D721Med (cell line): ENCODE results near the gene ASB17.
"Not testable (repeated sequence)": the region's sequence is repeated elsewhere in the genome, so short reads cannot be mapped to it uniquely, and the experiment has no call there.

Source experiments
- DNase-seq: peaks from one replicate; pipeline ENCODE4 v3.0.0; 2011; ENCODE audit warnings: low spot score; ENCODE audit not compliant: insufficient read length
- FAIRE-seq: peaks from 2 replicates; lab custom pipeline; 2011; peaks lifted over from hg19 to GRCh38; lab: Jason Lieb, UNC
- TF ChIP-seq, protein P1 (sequence below): IDR thresholded peaks from 2 replicates; pipeline ENCODE4 v1.5.1; 2012; ENCODE audit warnings: mild to moderate bottlenecking, control low read depth; ENCODE audit not compliant: insufficient read depth; ENCODE audit errors: missing control alignments

Gene ASB17, protein sequence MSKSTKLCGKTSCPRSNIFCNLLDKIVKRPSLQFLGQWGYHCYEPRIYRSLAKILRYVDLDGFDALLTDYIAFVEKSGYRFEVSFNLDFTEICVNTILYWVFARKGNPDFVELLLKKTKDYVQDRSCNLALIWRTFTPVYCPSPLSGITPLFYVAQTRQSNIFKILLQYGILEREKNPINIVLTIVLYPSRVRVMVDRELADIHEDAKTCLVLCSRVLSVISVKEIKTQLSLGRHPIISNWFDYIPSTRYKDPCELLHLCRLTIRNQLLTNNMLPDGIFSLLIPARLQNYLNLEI

DNA sequence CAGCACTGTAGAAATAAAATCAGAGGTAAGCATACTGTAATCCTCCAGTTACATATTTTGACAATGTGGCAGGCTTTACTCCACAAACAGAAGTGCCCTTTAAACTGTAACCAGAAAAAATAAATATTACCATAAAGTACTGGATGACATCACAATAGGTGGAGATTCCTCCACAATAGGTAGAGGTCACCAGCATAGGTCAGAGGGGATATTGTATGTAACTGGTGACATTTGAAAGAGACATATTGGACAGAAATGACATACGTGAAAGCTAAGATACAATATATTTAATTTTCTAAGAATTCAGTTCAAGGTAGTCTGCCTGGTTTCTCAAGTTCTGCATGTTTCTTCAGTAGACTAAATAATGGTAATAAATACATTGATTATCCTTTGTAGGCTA lies at the start of gene ASB17:
Gene ASB17, minus strand, starts transcription at position 101 of the 400 bp plus-strand sequence. CDS start 113 bp downstream, outside the sequence.
- DNase-seq (no peak), FAIRE-seq (no peak)
- TF ChIP-seq, protein P1, sequence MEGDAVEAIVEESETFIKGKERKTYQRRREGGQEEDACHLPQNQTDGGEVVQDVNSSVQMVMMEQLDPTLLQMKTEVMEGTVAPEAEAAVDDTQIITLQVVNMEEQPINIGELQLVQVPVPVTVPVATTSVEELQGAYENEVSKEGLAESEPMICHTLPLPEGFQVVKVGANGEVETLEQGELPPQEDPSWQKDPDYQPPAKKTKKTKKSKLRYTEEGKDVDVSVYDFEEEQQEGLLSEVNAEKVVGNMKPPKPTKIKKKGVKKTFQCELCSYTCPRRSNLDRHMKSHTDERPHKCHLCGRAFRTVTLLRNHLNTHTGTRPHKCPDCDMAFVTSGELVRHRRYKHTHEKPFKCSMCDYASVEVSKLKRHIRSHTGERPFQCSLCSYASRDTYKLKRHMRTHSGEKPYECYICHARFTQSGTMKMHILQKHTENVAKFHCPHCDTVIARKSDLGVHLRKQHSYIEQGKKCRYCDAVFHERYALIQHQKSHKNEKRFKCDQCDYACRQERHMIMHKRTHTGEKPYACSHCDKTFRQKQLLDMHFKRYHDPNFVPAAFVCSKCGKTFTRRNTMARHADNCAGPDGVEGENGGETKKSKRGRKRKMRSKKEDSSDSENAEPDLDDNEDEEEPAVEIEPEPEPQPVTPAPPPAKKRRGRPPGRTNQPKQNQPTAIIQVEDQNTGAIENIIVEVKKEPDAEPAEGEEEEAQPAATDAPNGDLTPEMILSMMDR = no peak

DNA sequence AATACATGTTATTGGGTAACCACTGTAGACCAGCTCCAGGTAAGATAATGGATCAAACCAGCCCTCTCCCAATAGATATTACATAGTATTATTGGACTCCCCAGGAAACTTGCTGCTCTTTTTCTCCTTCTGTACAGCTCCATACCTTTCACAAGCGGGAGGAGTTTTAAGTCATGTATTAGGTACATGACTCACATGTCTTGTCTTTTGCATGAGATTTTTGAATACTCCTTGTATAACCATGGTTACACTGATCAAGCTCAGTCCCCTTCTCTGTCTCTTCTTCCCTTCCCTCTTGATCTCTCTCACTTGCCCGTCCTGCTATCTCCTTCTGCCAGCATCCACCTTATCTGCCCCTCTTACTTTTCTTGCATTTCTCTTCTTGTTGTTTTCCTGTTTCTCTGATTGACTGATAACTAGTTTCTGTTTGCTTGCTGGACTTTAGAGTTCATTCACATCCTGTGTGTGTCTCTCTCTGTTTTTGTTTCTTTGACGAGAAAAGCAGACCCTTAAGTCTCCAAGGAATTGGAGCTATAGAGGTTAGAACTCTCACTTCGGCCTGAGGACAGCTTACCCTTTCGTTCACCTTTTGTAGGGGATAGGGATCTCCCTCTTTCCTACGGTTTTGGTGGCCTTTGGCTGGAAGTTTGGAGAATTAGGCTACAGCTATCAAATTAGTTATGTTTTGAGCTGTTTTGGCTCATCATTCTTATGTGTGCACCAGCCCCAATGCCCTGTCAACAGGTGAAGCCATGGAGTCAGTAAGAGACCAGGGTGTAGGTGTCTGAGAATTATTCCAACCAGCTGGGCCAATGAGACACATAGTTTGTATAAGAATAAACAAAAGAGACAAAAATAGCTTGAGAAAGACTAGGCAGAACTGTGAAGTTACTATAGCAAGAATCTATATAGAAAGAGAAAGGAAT lies 49.0 kb upstream of the ASB17 start:
- TF ChIP-seq, protein P1 = no peak
- no peak for FAIRE-seq
- no peak for DNase-seq

DNA sequence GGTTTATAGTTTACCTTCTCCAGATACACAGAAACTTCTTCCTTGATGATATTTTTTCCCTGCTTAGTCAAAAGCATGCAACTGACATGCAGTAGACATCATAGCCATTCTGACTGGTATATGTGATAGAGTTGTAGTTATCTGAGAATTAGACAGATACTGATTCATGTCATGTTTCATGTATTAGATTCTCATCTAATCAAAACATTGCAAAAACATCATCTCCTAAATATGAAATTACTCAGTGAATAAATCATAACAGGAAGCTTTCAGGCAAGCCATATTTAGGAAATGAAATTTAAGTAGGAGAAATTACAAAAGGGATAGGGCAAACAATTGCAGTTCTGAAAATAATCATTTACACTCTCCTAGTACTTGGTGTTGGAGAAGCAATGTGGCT lies 38.4 kb upstream of the ASB17 start:
- FAIRE-seq (no peak), DNase-seq (no peak)
- TF ChIP-seq, protein P1 = no peak

DNA sequence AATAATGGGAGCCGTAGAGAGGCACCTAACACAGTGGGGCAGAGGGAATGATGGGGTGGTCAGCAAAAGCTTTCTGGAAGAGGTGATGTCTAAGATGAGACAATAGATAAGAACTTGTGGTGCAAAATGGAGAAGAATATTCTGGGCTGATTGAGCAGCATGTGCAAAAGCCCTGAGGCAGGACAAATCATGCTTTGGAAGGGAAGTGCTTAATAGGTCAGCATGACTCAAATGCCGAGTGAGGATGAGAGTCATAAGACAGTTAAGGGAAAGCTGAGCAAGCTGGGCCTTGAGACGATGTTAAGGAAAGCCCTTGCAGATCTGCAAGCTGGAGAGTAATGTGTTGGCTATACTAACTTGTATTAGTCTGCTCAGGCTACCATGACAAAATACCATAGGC lies 37.3 kb upstream of the ASB17 start:
- DNase-seq (no peak), FAIRE-seq (no peak)
- TF ChIP-seq, protein P1 = no peak

DNA sequence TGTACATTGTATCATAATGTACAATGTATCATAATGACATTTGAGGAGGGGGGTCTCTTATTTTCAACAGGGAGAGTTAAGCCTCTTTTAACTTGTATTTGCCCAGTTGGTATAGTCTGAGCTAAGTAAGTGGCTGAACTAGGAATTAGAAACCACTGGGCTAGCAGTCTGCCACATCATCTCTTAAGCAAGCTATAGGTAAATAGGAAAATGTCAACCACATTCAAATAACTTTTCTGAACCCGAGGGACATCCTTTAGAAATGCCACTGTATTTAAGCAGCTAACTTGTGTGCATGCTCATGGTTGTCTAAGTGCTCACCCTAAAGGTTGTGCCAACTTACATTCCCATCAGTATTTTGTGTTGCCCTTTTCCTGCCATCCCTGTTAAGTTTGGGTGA lies 35.5 kb upstream of the ASB17 start:
- DNase-seq = no peak
- FAIRE-seq = no peak
- TF ChIP-seq, protein P1 = no peak

DNA sequence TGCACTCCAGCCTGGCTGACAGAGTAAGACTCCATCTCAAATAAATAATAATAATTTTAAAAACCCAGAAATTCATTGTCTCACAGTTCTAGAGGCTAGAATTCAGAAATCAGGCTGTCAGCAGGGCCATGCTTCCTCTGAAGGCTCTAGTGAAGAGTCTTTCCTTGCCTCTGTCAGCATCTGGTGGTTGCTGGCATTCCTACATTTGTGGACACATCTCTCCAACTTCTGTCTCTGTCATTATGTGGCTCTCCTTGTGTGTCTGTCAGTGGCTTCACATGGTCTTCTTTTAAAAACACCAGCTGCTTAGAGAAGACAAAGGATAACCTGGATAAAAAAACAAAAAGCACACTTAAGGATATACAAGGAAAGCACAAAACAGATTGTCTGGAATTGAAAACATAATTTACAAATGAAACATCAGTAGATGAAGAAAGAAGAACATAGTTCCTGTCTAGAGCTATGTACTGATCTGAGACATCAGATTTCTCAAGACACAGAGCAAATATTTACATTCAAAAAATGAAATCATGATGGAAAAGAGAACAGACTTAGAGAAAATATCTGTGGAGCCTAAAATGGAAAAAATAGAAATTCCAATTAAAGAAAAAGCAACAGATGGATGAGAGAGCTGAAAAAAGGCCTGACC lies 32.7 kb upstream of the ASB17 start:
- TF ChIP-seq, protein P1 = no peak
- DNase-seq = no peak
- no peak for FAIRE-seq

DNA sequence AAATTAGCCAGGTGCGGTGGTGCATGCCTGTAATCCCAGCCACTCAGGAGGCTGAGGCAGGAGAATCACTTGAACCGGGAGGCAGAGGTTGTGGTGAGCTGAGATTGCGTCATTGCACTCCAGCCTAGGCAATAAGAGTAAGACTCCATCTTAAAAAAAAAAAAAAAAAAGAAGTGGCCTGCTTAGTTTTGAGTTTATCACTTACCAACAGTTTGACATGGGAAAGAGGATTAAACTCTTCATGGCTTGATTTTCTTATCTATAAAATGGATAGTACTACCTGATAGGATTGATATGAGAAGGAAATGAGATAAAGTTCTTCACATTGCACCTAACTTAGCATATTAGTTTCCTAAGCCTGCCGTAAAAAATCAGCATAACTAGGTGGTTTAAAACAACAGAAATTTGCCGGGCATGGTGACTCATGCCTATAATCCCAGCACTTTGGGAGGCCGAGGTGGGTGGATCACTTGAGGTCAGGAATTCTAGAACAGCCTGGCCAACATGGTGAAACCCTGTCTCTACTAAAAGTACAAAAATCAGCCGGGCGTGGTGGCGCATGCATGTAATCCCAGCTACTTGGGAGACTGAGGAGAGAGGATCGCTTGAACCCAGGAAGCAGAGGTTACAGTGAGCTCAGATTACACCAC lies 32.0 kb upstream of the ASB17 start:
- FAIRE-seq = not testable (repeated sequence)

More for the DNA sequence above, 32.0 kb upstream of the ASB17 start:
- DNase-seq = not testable (repeated sequence)
